Right lung (tissue), 10 donors: ENCODE data around the gene IZUMO4. TPM values are rescaled to one million over a fixed set of nuclear protein-coding genes. Genes with fewer than 3 reads are reported as not detected.

ENCODE experiments used
- DNase-seq, 2 donors: peaks; one replicate each; pipeline ENCODE4 v3.0.0-alpha.2; 2013
- long read RNA-seq, 8 donors: transcript quantifications; one replicate each; lab custom pipeline, GENCODE V29; 2026
- polyA plus RNA-seq, 5 donors: library from polyadenylated mRNA; unstranded; fragments of 120-200 nt; gene quantifications; one replicate each; pipeline versions ENCODE4 v1.2.1 to v1.2.3, GENCODE V29; 2013; ENCODE audit warnings: inconsistent platforms in 1 of 5, low replicate concordance in 1 of 5; ENCODE audit not compliant: insufficient read length in 5 of 5, insufficient read depth in 1 of 5

The IZUMO4 gene, protein sequence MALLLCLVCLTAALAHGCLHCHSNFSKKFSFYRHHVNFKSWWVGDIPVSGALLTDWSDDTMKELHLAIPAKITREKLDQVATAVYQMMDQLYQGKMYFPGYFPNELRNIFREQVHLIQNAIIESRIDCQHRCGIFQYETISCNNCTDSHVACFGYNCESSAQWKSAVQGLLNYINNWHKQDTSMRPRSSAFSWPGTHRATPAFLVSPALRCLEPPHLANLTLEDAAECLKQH
- 1 to 10 TPM; 5.5 to 7.2 (median 6.2) TPM for polyA plus RNA-seq
- long read RNA-seq, donor 1 = 0 reads
- long read RNA-seq, donor 2 = 0 reads
- long read RNA-seq, donor 3, partial matches to known transcripts = 0 of 1 reads
- long read RNA-seq, donor 3, other reads (novel, unspliced or antisense) = 0 of 1 reads
- long read RNA-seq, donor 4 = 0 reads
- long read RNA-seq, donor 5 = 0 reads
- long read RNA-seq, donor 6, partial matches to known transcripts = 0 of 1 reads
- long read RNA-seq, donor 6, other reads (novel, unspliced or antisense) = 0 of 1 reads
- long read RNA-seq, donor 7, partial matches to known transcripts = 130 of 136 reads
- long read RNA-seq, donor 7, other reads (novel, unspliced or antisense) = 6 of 136 reads
- long read RNA-seq, donor 8 = 0 reads

DNA sequence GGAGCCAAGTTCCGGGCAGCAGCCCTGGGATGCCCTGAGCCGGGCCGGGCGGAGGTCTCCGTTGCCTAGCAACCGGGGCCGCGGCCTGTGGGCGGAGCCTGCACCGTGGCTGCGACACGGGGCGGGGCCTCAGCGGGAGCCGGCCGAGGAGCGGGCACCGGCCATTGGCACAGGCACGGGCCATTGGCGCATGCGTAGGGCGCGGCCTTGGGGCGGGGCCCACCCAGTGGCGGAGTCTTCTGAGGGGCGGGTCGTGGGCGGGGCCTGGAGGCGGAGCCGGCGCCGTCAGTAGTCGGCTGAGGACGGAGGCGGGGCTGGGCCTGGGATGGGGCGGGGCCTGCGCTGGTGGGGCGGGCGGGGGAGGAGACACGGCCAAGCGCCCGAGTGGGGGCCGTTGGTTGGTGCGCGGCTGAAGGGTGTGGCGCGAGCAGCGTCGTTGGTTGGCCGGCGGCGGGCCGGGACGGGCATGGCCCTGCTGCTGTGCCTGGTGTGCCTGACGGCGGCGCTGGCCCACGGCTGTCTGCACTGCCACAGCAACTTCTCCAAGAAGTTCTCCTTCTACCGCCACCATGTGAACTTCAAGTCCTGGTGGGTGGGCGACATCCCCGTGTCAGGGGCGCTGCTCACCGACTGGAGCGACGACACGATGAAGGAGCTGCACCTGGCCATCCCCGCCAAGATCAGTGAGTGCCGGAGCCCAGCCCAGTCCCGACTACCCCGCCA lies at the start of gene IZUMO4:
Gene IZUMO4, plus strand, starts transcription at position 436 of the 723 bp plus-strand sequence. Its CDS starts 31 bp downstream, at position 467.
- peak; percentile 99 for DNase-seq

DNA sequence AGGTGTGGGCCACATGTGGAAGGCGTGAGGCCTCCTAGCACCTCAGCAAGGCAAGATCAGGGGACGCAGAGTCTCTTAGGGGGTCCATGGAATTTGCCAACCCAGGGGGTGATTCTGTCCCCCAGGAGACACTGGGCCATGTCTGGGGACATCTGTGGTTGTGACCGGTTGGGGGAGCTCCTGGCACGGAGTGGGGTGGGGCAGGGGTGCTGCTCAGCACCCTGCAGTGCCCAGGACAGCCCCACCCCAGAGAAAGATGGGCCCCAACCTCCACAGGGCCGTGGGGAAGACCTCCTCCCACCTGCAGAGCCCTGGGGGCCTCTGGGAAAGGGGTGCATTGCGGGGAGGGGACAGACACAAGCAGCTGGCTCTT lies 49.7 kb upstream of the IZUMO4 start:
- no peak for DNase-seq

DNA sequence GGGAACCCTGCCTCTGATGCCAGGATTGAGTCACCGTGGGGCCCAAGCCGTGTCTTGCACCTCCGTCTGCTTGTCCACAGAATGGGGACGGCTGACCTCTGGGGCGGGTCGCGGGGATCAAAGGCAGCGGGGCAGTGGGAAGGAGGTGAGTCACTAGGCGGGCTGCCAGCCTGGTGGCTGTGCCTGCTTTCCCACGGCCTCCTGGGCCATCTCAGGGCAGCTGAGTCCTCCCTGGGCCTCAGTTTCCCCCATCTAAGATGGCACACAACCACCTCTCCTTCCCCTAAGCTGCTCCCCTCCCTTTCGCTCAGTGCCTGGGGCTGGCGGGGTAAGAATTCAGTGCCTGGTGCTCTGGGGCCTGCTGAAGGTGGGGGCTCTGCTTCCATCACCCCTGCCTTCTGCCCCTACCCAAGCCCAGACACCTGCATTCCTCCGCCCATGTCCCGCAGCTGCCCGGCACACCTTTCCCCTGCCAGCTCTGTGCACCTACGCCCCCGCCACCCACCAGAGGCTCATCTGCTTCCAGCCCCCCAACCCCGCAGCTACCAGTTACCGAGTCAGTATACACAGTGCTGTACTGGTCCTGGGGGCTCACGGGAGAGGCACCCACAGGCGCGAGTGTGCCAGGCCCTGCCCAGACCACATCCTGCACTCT lies 49.1 kb upstream of the IZUMO4 start:
- no peak for DNase-seq

DNA sequence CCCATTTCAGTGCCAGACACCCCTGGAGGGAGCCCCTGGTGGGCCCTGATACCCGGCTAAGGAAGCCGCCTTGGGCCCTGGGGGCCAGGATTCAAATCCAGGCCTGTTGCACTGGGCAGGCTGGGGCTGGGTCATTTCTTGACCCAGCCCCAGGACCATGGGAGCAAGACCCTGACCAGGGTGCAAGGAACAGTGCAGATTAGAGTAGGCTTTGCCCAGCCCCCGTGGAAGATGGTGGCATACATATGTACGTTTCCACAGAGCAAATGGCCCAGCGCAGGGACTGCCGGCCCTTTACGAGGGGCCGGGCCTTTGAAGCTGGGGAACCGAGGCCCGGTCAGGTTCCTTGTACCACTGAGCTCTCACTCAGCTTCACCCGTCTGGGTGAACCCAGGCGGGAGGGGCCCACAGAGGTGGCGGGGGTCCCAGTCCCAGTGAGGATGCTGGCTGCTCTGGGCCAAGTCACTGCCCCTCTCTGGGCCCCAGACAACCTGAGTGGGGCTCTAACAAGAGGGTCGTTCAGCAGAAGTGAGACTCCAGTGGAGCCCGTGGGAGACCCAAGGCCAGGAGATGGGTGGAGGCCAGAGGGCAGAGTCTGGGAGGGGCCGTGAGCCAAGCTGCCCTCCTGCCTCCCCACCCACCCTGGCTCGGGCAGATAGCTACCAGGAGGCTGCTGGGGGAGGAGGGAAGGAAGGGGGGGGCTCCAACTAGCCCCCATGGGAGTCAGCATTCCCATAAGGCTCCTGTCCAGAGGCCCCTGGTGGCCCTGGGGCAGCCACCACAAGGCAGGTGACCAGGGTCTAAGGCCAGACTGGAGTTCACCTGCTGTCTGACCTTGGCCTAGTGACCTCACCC lies 48.4 kb upstream of the IZUMO4 start:
- DNase-seq = no peak

DNA sequence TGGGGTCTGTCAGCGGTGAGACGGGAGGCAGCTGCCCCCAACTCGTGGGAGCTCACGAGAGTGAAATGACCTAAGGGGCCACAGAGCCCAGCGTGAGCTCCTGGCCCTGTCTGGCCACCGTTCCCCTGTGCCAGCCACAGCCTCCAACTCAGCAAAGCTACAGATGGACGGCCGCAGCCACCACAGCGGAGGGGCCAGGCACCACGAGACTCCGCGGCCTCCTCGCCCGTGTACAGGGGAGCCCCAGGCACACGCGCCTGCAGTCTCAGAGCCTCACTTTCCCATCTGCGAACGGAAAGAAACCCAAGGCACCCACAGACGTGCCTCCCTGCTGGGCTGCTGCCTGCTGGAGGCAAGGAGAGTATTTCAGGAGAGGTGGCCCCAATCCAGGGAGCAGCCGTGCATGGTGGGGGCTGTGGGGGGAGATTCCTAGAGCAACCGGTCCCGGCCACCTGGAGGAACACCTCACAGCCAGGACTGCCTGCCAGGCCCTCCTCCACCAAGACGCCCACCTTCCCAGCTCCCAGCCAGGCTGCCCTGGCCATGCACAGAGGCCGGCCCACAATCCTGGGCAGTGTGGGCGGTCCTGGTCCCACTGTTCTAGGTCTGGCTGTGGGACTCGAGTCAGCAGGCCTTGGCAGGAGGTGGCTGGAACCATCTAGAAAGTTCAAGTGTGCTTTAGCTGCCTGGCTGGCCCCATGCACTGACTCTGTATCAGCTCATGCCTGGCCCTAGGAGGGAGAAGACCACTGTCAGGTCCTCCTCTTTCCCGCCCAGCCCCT lies 47.6 kb upstream of the IZUMO4 start:
- no peak for DNase-seq

DNA sequence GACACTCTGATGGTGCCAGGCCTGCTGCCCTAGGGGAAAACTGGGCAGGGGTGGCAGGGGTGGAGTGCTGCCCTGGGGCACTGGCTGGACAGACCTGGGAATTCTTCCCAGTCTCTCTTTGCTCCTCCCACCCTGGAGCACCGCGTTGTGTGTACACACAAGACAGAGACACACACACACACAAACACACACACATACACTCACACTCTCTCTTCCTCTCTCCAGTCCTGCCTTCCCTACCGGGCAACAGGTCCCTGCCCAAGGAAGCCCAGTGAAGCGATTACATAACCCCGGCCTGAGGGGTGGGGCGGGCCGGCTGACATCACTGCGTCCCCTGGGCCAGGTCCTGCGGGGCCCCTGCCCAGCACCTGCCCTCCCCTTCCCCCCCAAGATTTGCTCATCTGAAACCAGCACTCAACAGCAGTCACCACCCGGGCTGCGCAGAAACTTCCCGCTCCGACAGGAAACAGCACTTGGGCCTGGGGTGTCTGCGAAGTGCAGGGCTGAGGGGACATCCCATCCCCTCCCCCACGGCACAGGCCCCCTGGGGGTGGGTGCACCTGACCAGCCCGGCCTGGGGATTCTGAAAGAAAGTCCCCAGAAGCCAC lies 46.9 kb upstream of the IZUMO4 start:
- no peak for DNase-seq

DNA sequence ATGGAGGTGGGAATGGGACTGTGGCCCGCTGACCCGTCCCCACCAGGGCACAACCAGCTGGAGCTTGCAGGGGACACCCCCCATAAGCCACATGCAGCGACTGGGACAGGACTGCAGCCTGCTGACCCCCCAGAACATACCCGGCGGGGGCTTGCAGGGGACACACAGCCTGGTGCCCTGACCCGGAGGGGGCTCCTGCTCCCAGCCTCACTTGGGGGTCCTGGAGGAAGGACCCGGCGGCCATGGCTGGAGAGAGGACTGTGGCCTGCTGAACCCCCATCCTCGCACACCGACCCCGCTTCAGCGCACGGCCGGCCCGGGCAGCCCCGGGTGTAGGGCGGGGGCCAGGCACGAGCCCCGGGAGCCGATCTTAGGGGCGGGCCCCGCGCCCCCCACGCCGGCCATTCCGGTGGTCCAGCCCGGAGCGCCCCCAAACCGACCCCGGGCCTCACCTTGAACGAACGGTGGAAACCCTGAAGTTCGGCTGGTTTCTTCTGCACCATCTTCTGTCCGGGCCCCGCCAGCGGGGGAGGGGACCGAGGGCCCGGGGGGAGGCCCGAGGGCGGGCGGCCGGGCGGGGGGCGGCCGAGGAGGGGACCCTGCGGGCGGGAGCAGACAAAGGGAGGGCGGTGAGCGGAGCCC lies 46.2 kb upstream of the IZUMO4 start:
- no peak for DNase-seq

DNA sequence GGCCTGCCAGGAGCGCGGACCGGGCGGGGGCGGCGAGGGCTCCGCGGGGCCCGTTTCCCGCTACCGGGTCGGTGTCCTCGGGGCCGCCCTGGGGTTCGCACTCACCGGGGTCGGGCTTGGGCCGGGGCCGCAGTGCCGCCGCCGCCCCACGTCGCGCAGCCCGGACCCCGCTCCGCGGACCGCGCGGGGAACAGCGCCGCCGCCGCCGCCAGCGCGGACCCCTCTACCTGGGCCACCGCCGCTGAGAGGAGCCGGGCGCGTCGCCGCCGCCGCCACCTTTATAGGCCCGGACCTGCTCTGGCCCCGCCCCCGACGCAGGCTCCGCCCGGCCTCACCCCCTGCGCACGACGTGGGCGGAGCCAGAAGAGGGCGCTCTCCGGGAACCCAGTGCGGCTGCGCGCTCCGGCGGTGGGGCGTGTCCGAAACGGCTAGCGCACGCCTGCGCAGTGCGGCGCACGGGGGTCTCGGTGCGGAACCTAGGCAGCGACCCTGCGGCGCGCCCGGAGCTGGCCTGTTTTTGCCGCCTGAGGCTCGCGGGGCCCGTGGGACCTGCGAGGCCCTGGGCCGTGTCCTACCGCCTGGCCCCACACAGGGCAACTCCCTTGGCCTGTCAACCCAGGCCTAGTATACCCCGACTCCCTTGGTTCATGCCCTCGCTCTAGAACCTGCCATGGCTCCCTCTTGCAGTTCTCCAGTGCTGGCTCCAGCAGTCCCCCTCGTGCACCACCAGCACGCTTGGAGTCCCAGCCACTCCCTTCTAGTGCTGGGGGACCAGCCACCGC lies 45.5 kb upstream of the IZUMO4 start, which contains the start of gene MKNK2:
Gene MKNK2, minus strand, starts transcription at position 254 of the 782 bp plus-strand sequence. CDS start 393 bp downstream, outside the sequence.
- peak; percentile 92 to 94 for DNase-seq

DNA sequence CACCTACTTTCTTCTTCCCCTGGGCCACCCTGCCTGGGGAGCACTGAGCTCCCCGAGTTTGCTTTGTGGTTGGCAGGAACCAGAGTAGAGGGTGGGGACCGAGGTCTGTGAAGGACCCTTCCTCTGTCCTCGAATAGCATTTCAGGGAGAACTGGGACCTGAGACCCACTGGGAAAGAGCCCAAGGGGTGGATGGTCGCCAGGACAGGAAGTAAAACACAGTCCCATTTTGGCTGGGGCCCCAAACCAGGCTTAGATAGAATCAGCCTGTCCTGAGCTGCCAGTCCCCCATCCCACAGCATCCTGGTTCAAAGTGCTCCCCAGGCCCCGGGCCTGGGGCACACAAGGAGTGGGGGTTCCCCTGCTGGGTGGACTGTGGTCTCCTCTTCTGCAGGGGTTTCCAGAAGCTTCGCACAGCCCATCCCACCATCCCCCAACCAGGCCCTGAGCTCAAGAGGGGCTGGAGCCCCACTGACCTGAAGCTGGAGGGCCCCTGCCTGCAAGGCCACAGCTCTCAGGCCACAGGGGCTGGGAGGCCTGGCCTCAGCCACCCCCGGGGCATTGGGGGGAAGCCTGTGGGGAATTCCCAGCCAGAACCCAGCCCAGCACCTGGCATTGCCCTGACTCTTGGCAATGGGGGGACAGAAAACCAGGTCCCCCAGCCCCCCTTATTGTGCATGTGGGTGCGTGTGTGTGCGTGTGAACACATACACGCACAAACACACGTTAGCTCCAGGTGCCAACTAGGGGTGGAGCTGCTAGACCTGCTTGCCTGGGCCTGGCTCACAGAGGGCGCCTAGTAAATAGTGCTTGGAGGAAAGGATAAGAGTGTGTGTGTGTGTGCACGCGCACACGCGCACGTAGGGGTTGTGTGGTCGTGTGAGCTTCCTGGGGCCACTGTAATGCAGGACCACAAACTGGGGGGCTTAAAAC lies 44.7 kb upstream of the IZUMO4 start:
- peak in 1 of 2 donors; percentile 78 for DNase-seq

DNA sequence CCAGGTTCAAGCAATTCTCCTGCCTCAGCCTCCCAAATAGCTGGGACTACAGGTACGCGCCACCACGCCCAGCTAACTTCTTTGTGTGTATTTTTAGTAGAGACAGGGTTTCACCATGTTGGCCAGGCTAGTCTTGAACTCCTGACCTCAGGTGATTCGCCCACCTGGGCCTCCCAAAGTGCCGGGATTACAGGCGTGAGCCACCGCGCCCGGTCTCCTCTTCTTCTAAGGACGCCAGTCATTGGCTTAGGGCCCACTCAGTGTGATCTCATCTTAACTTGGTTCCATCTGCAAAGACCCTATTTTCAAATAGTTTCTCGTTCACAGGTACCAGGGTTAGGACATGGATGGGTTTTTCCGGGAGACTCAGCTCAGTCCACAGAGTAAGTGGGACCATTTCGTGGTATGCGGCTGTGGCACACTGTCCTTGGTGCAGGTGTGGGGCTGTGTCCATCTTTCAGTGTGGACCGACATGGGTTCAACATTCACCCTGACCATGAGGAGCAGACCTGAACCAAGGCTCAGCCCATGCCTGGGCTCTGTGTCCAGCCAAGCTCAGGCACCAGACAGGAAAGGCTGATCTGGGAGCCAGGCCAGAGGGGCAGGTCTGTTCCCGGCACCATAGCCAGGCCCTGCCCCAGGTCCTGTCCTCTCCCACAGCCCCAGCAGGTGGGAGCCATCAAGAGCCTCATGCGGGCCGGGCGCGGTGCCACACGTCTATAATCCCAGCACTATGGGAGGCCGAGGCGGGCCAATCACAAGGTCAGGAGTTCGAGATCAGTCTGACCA lies 42.9 kb upstream of the IZUMO4 start:
- DNase-seq = no peak

DNA sequence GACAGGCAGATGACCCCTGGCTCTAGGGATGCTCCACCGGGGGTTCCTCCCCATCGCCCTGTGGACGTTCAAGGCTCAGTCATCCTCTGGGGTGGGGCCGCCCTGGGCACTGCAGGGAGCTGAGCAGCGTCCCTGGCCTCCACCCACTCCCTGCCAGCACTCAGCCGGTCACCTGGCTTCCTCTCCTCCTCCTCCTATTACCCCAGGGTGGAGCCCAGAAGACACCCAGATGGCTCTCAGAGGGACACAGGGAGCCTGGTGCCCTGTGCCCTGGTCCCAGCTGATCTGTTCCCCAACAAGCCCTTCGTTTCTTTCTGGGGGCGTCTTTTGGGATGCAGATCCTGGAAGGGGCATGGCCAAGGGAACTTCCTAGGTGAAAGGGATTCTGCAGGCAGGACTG lies 42.0 kb upstream of the IZUMO4 start:
- no peak for DNase-seq

DNA sequence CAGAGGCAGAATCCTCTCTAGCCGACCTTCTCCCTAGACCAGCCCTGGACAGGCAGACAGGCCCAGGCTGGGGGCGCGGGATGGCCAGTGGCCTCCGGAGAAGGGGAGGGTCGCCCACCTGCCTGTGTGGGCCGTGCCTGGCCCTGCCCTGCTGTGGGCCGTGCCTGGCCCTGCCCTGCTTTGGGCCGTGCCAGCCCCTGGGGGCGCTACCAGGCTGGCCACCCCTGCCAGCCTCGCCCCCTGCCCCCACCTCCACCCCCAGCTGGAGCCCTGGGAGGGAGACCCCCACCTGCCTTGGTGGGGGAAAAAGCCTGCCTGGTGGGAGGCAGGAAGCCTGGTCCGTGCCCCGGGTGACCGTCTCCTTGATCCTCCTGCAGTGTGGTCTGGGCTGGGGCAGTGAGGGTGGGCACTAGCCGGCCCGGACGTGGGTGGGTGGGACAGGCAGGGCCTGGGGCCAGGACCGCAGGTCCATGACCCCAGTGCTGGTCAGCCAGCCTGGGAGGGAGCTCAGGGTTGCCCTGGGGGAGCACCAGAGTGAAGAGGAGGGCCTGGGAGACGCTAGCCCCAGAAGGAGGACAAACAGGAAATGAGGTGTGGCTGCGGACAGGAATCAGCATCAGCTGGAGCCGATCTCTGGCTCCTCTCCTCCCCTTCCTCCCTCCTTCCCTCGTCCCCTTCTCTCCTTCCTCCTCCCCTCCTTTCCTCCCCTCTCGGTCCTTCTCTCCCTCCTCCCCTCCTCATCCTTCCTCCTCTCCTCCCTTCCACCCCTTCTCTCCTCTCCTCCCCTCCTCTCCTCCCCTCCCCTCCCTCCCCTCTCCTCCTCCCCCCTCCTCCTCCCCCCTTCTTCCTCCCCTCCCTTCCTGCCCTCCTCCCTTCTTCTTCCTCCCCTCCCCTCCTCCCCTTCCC lies 40.5 kb upstream of the IZUMO4 start:
- peak; percentile 80 to 86 for DNase-seq

DNA sequence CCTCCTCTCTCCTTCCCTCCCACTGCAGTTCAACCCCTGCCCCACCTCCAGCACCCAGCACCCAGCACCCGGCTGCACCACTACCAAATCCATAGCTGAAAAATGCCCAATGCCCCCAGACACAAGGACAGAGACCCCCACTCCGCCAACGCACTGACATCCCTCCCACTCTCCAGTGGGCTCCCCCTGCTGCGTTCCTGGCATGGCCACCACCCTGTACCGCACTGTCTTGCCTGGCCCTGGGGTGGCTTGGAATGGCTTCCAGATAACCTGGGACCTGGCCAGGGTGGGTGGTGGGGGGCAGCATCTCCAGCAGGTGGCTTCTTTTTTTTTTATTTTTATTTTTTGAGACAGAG lies 39.9 kb upstream of the IZUMO4 start:
- no peak for DNase-seq

DNA sequence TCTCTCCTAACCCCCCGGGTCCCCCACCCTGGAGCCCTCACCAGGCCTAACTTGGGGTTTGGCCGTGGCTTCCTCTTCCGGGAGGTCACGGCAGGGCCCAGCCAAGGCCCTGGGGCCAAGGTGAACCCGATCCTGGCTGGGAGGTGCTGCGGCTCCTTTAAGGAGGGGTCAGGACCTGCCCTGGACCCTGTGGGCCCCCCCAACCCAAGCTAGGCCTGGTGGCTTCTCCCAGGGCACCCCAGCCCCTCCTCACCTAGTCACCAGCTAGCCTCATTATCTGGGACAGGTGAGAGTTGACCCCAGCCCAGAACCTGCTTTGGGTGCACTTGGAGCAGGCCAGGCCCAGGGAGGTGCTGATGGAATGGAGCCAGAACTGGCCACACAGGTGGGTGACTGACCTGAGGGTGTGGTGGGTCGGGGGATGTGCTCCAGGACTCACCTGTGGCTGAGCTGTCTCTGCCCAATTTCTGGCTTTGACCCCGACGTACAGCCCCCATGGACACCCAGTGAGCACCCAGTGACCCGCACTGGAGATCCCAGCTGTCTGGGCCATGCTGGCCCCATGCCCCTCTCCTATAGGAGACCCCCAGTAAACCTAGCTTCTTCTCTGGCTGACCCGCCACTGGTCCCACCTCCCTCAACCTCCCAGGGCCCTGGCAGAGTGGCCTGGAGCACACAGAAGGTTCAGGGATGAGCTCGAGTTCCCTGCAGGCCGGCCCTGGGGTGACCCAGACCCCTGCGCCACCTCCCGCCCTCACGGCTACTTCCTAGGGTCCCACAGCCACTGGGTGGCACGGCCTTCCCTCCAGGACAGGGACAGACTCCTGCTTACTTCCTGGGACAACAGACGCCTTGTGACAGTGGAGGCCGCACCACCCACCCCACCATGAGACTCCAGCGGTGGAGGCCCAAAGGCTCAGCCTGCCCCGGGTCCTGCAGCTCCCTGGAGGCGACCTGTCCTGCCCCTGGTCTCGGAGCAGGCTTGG lies 38.9 kb upstream of the IZUMO4 start:
- no peak for DNase-seq
